ENCODE measurements around the gene PREX1.

Gene PREX1

GRCh38 chr20:48635361-48635760, 192.4 kb downstream of the PREX1 start:
- no peak for DNase-seq (ENCODE audit: low read depth in 2 of 2)

GRCh38 chr20:48634641-48635040, 193.2 kb downstream of the PREX1 start:
- DNase-seq (ENCODE audit: low read depth in 2 of 2), result no peak

GRCh38 chr20:48633620-48634257, 194.1 kb downstream of the PREX1 start:
- no peak for DNase-seq (ENCODE audit: low read depth in 2 of 2)

GRCh38 chr20:48632825-48633619, 194.8 kb downstream of the PREX1 start:
- no peak for DNase-seq (ENCODE audit: low read depth in 2 of 2)

GRCh38 chr20:48632017-48632824, 195.6 kb downstream of the PREX1 start:
- no peak for DNase-seq (ENCODE audit: low read depth in 2 of 2)

GRCh38 chr20:48631114-48632016, 196.4 kb downstream of the PREX1 start:
- DNase-seq (ENCODE audit: low read depth in 2 of 2), result no peak

GRCh38 chr20:48630342-48631075, 197.3 kb downstream of the PREX1 start:
- no peak for DNase-seq (ENCODE audit: low read depth in 2 of 2)

GRCh38 chr20:48629960-48630315, 197.9 kb downstream of the PREX1 start:
- DNase-seq (ENCODE audit: low read depth in 2 of 2), result no peak

- DNase-seq (ENCODE audit: low read depth in 2 of 2), result no peak
Observed at GRCh38 chr20:48629069-48629959, 198.5 kb downstream of the PREX1 start.

GRCh38 chr20:48627737-48628128, 200.1 kb downstream of the PREX1 start:
- no peak for DNase-seq (ENCODE audit: low read depth in 2 of 2)

GRCh38 chr20:48626938-48627736, 200.7 kb downstream of the PREX1 start:
- no peak for DNase-seq (ENCODE audit: low read depth in 2 of 2)

GRCh38 chr20:48626226-48626937, 201.4 kb downstream of the PREX1 start:
- no peak for DNase-seq (ENCODE audit: low read depth in 2 of 2)

- DNase-seq (ENCODE audit: low read depth in 2 of 2), result no peak
Observed at GRCh38 chr20:48625136-48625900, 202.5 kb downstream of the PREX1 start.

- no peak for DNase-seq (ENCODE audit: low read depth in 2 of 2)
Observed at GRCh38 chr20:48624315-48625020, 203.3 kb downstream of the PREX1 start.

GRCh38 chr20:48623906-48624265, 203.9 kb downstream of the PREX1 start:
- no peak for DNase-seq (ENCODE audit: low read depth in 2 of 2)

GRCh38 chr20:48623176-48623905, 204.5 kb downstream of the PREX1 start:
- DNase-seq (ENCODE audit: low read depth in 2 of 2), result no peak
